CD4-positive, alpha-beta T cell (primary cell): ENCODE data around the gene GNAS-AS1. TPM values are rescaled to one million over a fixed set of nuclear protein-coding genes. Genes with fewer than 3 reads are reported as not detected.

ENCODE experiments used
- ATAC-seq: fragments of 200-7000 bp; cut with Tn5 transposase; one replicate; pipeline ENCODE4 v1.10.0; 2022; ENCODE audit warnings: mild to moderate bottlenecking; ENCODE audit not compliant: poor library complexity
- CTCF ChIA-PET: fragments of 350-600 bp; sonication (Branson Sonifier 250); formaldehyde crosslinking; loops from one replicate; lab custom pipeline; 2021; ENCODE audit warnings: antibody characterized with exemption, inconsistent platforms; lab: Charles Lee
- POLR2A ChIA-PET: fragments of 350-600 bp; sonication (Branson Sonifier 250); formaldehyde crosslinking; loops from one replicate; lab custom pipeline; 2021; ENCODE audit warnings: antibody characterized with exemption, inconsistent platforms; lab: Charles Lee
- DNase-seq, 14 experiments: peaks; one replicate each; pipeline ENCODE4 v3.0.0-alpha.2; 2013 to 2020; ENCODE audit warnings: mixed read lengths in 2 of 14
- H3K27ac ChIP-seq, 2 donors: one replicate each; pipeline versions ENCODE4 v1.5.1 to v1.7.0; 2013; ENCODE audit warnings: low read length in 2 of 2, low read depth in 1 of 2, mild to moderate bottlenecking in 1 of 2
- H3K27me3 ChIP-seq, 2 experiments: 1 replicate in 1 of 2; 2 replicates in 1 of 2; pipeline versions ENCODE4 v1.6.1 to v1.7.0; 2013; ENCODE audit warnings: low read length in 2 of 2, control low read depth in 1 of 2, mild to moderate bottlenecking in 1 of 2, moderate library complexity in 1 of 2; ENCODE audit not compliant: insufficient read depth in 2 of 2, control insufficient read depth in 1 of 2
- H3K36me3 ChIP-seq: one replicate; pipeline ENCODE4 v1.6.1; 2013; ENCODE audit warnings: low read length, control low read depth; ENCODE audit not compliant: insufficient read depth
- H3K4me1 ChIP-seq: one replicate; pipeline ENCODE4 v1.6.1; 2013; ENCODE audit warnings: low read length, control low read depth; ENCODE audit not compliant: insufficient read depth
- H3K4me3 ChIP-seq: one replicate; pipeline ENCODE4 v1.5.1; 2013; ENCODE audit warnings: mild to moderate bottlenecking, low read length, moderate library complexity
- H3K9me3 ChIP-seq, 2 experiments: 1 replicate in 1 of 2; 2 replicates in 1 of 2; pipeline versions ENCODE4 v1.6.1 to v1.7.0; 2013; ENCODE audit warnings: low read length in 2 of 2, mild to moderate bottlenecking in 2 of 2, control low read depth in 1 of 2, moderate library complexity in 1 of 2; ENCODE audit not compliant: control insufficient read depth in 1 of 2, insufficient read depth in 1 of 2
- H3K27ac Mint-ChIP-seq: one replicate; pipeline ENCODE4 v1.8.0; 2020; ENCODE audit warnings: mixed read lengths
- H3K27me3 Mint-ChIP-seq: one replicate; pipeline ENCODE4 v1.8.0; 2021; ENCODE audit warnings: mixed read lengths
- H3K36me3 Mint-ChIP-seq: one replicate; pipeline ENCODE4 v1.8.0; 2021; ENCODE audit warnings: low read depth, mixed read lengths
- H3K4me1 Mint-ChIP-seq: one replicate; pipeline ENCODE4 v1.8.0; 2021; ENCODE audit warnings: low read depth, mixed read lengths
- H3K4me3 Mint-ChIP-seq: one replicate; pipeline ENCODE4 v1.8.0; 2020; ENCODE audit warnings: mild to moderate bottlenecking, mixed read lengths
- H3K9me3 Mint-ChIP-seq: one replicate; pipeline ENCODE4 v1.8.0; 2020; ENCODE audit warnings: mixed read lengths
- CTCF ChIP-seq: fragments of 200-600 bp; IDR thresholded peaks from one replicate; pipeline ENCODE4 v1.8.0; 2022; ENCODE audit warnings: antibody characterized with exemption, mild to moderate bottlenecking
- intact Hi-C, 2 experiments: fragments of 100-400 bp; cut with DNase I in 1 of 2; cut with micrococcal nuclease in 1 of 2; formaldehyde crosslinking; loops; one replicate each; pipeline versions ENCODE4 v1.15.1 to v1.9.0; 2023 to 2025; cut with DNase I, micrococcal nuclease
- total RNA-seq, 174 experiments: library from RNA in 2 of 174; stranded (reverse) in 2 of 174; gene quantifications; one replicate each; pipeline ENCODE4 v1.2.3 and lab custom pipeline; 2021 to 2026

The GNAS-AS1 gene
- total RNA-seq, 2 experiments from 2014 or later = not detected

- TF ChIP-seq CTCF = no peak
These were observed 37.3 kb downstream of the GNAS-AS1 start for GRCh38 chr20:58813369-58813768.

GRCh38 chr20:58811334-58811733 is 39.4 kb downstream of the GNAS-AS1 start:
- Mint-ChIP-seq H3K36me3 (no peaks in the 10 kb centered on the region), H3K27me3 (peaks cover 42% of the 10 kb centered on the region), H3K9me3 (no peaks in the 10 kb centered on the region), H3K4me3 (no peak overlapping the region), H3K4me1 (no peaks in the 10 kb centered on the region), H3K27ac (no peak overlapping the region)
- ATAC-seq (no peak), DNase-seq (no peak)
- no peak overlapping the region for H3K4me3 ChIP-seq
- peaks cover 4% of the 10 kb centered on the region in 2 experiments for H3K27me3 ChIP-seq
- H3K4me1 ChIP-seq = no peaks in the 10 kb centered on the region
- H3K27ac ChIP-seq = no peak overlapping the region
- POLR2A ChIA-PET = no interaction called here
- no peak for TF ChIP-seq CTCF
- peaks cover 0 to 14% of the 10 kb centered on the region in 2 experiments for H3K9me3 ChIP-seq
- CTCF ChIA-PET = no interaction called here
- no peaks in the 10 kb centered on the region for H3K36me3 ChIP-seq
- intact Hi-C loops = no loop called here

More at GRCh38 chr20:58813369-58813768, 37.3 kb downstream of the GNAS-AS1 start:
- H3K27me3 Mint-ChIP-seq = peaks cover 42% of the 10 kb centered on the region
- no peak overlapping the region for H3K27ac Mint-ChIP-seq
- H3K27ac ChIP-seq = no peak overlapping the region
- no peaks in the 10 kb centered on the region for H3K9me3 Mint-ChIP-seq
- no peaks in the 10 kb centered on the region for H3K4me1 Mint-ChIP-seq
- H3K4me3 ChIP-seq = no peak overlapping the region
- H3K9me3 ChIP-seq = peaks cover 0 to 14% of the 10 kb centered on the region in 2 experiments
- ATAC-seq = no peak
- H3K27me3 ChIP-seq = peaks cover 4% of the 10 kb centered on the region in 2 experiments
- intact Hi-C loops = no loop called here
- H3K4me3 Mint-ChIP-seq = no peak overlapping the region
- POLR2A ChIA-PET = no interaction called here
- H3K4me1 ChIP-seq = no peaks in the 10 kb centered on the region
- H3K36me3 Mint-ChIP-seq = no peaks in the 10 kb centered on the region
- CTCF ChIA-PET = interaction anchor here (0.6 kb wide), 1 partner anchor 122 kb away, joined by 4 read pairs; no protein-coding TSS in a partner anchor
- H3K36me3 ChIP-seq = no peaks in the 10 kb centered on the region
- no peak for DNase-seq

GRCh38 chr20:58810879-58811250 is 39.8 kb downstream of the GNAS-AS1 start:
- ATAC-seq = no peak
- no peaks in the 10 kb centered on the region for H3K4me1 Mint-ChIP-seq
- Histone ChIP-seq H3K4me1 (no peaks in the 10 kb centered on the region), H3K36me3 (no peaks in the 10 kb centered on the region), H3K9me3 (peaks cover 0 to 14% of the 10 kb centered on the region in 2 experiments), H3K27me3 (peaks cover 4% of the 10 kb centered on the region in 2 experiments), H3K4me3 (no peak overlapping the region), H3K27ac (no peak overlapping the region)
- H3K27ac Mint-ChIP-seq = no peak overlapping the region
- no peak overlapping the region for H3K4me3 Mint-ChIP-seq
- no peak for DNase-seq
- no peaks in the 10 kb centered on the region for H3K9me3 Mint-ChIP-seq
- intact Hi-C loops = no loop called here
- no peaks in the 10 kb centered on the region for H3K36me3 Mint-ChIP-seq
- CTCF ChIA-PET = no interaction called here
- peaks cover 42% of the 10 kb centered on the region for H3K27me3 Mint-ChIP-seq
- no peak for TF ChIP-seq CTCF
- POLR2A ChIA-PET = no interaction called here
